G401.6 (cell line): Measurements from ENCODE around the gene NIPBL.
"Not testable (repeated sequence)": the region's sequence is repeated elsewhere in the genome, so short reads cannot be mapped to it uniquely, and the experiment has no call there.

ENCODE experiments used
- FAIRE-seq: peaks from 2 replicates; lab custom pipeline; 2012; peaks lifted over from hg19 to GRCh38; lab: Jason Lieb, UNC

The NIPBL gene

DNA sequence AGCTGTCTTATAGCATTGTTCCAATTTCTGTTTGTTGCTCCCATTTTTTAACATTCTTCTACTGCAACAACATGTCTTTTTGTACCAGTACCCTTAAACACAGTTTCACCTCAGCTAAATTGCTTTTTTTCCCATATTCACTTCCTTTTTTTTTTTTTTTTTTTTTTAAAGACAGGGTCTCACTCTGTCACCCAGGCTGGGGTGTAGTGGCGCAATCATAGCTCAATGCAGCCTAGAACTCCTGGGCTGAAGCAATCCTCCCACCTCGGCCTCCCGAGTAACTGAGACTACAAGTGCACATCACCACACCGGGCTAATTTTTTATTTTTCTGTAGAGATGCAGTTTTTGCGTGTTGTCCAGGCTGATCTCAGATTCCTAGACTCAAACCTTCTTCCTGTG lies 161.3 kb downstream of the NIPBL start:
- no peak for FAIRE-seq

GRCh38 chr5:37039824-37040223 lies 163.3 kb downstream of the NIPBL start:
- FAIRE-seq, result peak; percentile 54

DNA sequence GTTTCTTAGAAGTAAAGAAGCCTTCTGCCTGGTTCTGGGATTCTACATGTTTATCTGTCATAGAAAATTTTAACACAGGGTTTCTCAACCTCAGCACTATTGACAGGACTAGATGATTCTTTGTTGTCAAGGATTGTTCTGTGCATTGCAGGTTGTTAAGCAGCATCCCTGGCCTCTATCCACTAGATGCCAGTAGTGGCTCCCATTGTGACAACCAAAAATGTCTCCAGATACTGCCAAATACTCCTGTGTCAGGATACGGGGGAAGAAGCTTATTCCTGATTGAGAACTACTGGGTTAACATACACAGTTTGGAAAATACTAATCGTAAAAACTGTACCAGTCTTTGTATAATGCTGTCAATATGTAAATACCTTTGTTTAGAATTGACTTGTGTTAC lies 167.1 kb downstream of the NIPBL start:
- peak; percentile 30 for FAIRE-seq

DNA sequence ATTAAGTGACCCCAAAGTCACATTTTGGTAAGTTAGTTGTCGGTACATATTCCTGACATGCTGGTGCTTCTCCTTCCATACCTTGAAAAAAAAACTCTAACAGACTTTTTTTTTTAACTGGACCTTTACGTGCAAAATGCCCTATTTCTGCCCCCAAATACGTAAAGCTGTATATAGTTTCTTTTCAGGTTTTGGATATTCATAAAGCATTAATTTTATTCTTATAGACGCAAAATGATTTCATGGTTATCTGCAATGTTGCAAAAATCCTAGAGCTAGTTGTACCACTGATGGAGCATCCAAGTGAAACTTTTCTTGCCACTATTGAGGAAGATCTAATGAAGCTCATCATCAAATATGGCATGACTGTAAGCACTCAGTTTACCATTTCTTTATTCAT lies 167.6 kb downstream of the NIPBL start:
- no peak for FAIRE-seq

DNA sequence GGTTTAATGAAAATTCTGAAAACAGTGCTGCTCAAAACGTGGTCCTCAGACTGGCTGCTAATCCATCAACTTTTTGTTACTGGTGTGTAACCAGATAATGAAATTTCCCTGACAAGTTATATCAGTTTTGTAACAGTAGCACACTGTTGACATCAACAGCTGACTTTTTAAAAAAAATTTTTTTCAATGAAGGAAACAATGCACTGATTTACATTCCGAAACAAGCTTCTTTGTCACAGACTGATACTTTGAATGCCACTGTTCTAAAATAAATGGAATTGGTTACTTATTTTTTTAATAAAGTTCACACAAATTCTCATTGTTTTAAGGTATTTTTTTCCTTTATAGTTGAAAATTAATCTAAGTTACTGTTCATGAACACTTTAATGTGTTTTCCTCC lies 169.1 kb downstream of the NIPBL start:
- FAIRE-seq, result no peak

- no peak for FAIRE-seq
Observed at GRCh38 chr5:37047947-37048346, 171.4 kb downstream of the NIPBL start.

GRCh38 chr5:37054391-37054790 lies 177.8 kb downstream of the NIPBL start:
- FAIRE-seq, result no peak

GRCh38 chr5:37055383-37055990 lies 178.9 kb downstream of the NIPBL start:
- FAIRE-seq, result no peak

- FAIRE-seq, result no peak
Observed at GRCh38 chr5:37056762-37057161, 180.2 kb downstream of the NIPBL start.

GRCh38 chr5:37060030-37060429 lies 183.5 kb downstream of the NIPBL start:
- no peak for FAIRE-seq

GRCh38 chr5:37063739-37064138 lies 187.2 kb downstream of the NIPBL start:
- no peak for FAIRE-seq

GRCh38 chr5:37064442-37064841 lies 187.9 kb downstream of the NIPBL start:
- FAIRE-seq, result no peak

DNA sequence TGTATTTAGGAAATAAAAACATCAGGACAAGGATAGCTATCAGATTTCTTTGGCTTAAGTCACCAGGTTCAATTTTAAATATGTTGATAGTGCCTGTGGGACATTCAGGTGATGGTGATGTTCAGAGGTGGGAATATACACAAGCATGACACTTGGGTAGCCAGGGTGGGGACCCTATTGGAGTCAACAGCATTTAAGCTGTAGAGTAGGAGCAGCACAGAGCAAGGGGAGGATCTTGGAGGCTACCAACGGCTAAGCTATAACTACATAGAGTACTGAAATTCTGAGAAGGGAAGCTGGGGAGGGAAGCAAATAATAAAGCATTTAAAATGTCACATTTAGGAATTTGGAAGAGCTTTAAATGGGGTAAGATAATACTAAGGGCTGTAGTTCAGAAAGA lies 194.9 kb downstream of the NIPBL start:
- no peak for FAIRE-seq

- no peak for FAIRE-seq
Observed at GRCh38 chr5:37071901-37072581, 195.5 kb downstream of the NIPBL start.

DNA sequence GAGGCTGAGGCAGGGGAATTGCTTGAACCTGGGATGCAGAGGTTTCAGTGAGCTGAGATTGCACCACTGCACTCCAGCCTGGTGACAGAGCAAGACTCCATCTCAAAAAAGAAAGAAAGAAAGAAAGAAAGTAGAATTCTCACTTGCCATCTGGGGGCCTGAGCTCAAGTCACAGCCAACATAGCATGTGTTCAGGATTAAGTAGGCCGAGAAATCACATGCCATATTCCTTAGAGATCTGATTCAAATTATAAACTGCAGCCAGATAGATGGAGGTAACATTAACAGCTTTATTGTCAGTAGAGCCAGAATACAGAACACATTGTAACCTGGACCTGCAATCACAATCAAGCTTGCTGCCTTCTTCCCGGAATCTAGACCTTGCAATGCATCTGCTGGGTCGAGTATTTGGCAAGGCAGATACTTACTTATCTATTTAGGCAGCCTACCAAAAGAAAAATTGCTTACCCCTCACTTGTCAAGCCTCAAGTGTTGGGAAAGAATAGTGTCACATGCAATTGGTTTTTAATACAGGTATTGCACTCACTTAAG lies 198.9 kb downstream of the NIPBL start:
- no peak for FAIRE-seq

- no peak for FAIRE-seq
Observed at GRCh38 chr5:37077146-37077545, 200.6 kb downstream of the NIPBL start.

- FAIRE-seq, result no peak
Observed at GRCh38 chr5:37080697-37081096, 204.1 kb downstream of the NIPBL start.

GRCh38 chr5:37082977-37083376 lies 206.4 kb downstream of the NIPBL start:
- not testable (repeated sequence) for FAIRE-seq

DNA sequence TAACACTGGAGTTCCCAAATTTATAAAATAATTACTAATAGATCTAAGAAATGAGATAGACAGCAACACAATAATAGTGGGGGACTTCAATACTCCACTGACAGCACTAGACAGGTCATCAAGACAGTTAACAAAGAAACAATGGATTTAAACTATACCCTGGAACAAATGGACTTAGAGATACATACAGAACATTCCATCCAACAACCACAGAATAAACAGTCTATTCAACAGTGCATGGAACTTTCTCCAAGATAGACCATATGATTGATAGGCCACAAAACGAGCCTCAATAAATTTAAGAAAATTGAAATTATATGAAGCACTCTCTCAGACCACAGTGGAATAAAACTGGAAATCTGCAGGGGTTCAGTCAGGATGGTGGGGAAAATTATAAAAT lies 209.5 kb downstream of the NIPBL start:
- not testable (repeated sequence) for FAIRE-seq

- FAIRE-seq, result no peak
Observed at GRCh38 chr5:37086466-37087173, 210.1 kb downstream of the NIPBL start.

DNA sequence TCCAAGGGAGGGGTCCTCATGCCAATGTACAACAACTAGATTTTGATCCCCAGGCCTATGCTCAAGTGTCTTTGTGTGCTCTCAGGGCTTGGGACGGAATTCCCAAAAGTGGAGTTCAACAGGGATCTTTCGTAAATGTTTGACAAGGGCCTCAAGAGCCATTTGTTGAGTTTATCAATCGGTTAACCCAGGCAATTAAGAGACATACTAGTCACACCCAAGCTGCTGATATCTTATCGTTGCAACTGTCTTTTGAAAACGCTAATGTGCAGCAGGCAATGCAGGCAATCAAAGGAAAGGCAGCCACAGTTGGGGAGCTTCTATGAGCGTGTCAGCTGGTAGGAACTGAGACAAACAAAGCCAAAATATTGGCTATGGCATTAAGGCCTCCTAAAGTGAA lies 211.4 kb downstream of the NIPBL start:
- no peak for FAIRE-seq

DNA sequence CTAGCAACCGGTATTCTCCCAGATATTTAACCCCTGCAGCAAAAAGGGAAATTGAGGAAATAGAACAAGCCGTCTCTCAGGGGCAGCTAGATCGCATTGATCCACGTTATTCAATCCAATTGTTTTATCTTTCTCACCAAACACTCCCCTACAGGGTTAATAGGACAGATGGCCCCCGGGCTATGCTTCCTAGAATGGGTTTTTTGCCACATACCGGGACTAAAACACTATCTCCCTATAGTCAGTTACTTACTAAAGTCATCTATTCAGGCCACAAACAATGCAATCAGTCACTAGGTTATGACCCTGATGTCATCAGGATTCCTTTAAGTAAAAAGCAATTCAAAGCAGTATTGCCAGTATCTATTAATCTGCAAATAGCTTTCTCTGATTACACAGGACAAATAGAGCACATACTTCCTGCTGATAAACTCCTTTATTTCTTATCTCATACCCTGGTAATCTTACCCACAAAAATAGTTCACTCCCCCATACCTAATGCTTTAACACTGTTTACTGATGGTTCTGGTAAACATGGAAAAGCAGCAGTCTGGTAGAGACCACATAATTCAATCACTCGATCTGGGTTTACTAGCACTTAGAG lies 213.7 kb downstream of the NIPBL start:
- no peak for FAIRE-seq

- no peak for FAIRE-seq
Observed at GRCh38 chr5:37090781-37091180, 214.2 kb downstream of the NIPBL start.
